GM12864 (cell line): ENCODE data around the gene MRC2.

Experiments
- DNase-seq: peaks from one replicate; pipeline ENCODE4 v3.0.0-alpha.2; 2011; ENCODE audit warnings: low read depth
- H3K4me3 ChIP-seq: 2 replicates; pipeline ENCODE4 v1.5.1; 2011; ENCODE audit warnings: mild to moderate bottlenecking, low read depth, low read length, control low read depth
- TF ChIP-seq, protein P1 (sequence below): IDR thresholded peaks from 2 replicates; pipeline ENCODE4 v1.5.1; 2011; ENCODE audit warnings: low read depth, mild to moderate bottlenecking, moderate library complexity, low read length, control low read depth, inconsistent platforms; ENCODE audit errors: missing control alignments

Gene MRC2

DNA sequence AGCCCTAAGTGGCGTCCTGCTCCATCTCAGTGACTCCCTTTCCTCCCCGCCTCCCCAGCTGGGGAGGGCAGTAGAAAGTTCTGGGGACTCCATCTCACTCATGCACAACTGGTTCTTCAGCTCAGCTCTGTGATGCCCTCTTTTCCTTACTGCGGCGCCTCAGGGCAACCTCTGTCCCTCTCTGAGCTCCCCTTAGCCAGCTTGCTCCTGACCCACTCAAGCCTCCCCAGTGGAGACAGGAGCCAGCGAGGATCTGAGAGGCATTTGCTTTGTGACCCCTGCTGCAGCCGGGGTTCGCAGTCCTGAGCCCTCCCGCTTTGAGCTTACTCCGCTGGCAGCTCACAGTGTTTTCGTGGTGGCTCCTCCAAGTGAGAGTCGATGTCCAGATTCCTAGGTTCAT lies 6.2 kb upstream of the MRC2 start:
- TF ChIP-seq, protein P1, sequence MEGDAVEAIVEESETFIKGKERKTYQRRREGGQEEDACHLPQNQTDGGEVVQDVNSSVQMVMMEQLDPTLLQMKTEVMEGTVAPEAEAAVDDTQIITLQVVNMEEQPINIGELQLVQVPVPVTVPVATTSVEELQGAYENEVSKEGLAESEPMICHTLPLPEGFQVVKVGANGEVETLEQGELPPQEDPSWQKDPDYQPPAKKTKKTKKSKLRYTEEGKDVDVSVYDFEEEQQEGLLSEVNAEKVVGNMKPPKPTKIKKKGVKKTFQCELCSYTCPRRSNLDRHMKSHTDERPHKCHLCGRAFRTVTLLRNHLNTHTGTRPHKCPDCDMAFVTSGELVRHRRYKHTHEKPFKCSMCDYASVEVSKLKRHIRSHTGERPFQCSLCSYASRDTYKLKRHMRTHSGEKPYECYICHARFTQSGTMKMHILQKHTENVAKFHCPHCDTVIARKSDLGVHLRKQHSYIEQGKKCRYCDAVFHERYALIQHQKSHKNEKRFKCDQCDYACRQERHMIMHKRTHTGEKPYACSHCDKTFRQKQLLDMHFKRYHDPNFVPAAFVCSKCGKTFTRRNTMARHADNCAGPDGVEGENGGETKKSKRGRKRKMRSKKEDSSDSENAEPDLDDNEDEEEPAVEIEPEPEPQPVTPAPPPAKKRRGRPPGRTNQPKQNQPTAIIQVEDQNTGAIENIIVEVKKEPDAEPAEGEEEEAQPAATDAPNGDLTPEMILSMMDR = no peak
- DNase-seq = no peak

DNA sequence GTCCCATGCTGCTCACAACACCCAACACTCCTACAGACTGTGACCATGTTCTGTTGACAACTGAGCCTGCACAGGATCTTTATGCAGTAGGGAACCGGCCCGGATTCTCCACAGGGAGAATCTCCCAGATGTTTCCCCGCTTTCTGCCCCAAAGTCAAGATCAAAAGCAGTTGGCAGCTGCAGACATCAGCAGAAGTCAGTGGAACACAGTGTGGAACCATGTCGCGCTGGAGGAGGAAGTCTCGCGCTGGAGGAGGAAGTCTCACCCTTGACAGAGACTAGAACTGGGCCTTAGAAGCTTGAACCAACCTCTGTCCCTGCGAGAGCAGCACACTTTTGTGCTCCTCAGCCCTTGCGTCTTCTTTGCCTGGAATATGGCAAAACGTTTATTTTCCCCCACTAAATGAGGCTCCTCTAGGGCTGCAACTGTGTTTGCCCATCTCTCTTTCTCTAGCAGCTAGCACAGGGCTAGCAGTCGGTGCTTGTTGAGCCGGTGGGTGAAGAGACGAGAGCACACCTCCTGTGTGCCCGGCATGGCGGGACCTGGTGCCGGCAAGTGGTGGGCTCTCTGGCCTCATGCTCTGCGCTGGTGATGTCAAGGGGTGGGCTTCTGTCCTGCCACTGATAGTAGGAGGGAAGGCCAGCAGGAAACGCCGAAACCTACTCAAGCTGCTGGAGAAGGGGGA lies 2.1 kb upstream of the MRC2 start:
- TF ChIP-seq, protein P1 = no peak
- no peak overlapping the region for H3K4me3 ChIP-seq
- no peak for DNase-seq

More for the DNA sequence above, 6.2 kb upstream of the MRC2 start:
- no peak overlapping the region for H3K4me3 ChIP-seq

DNA sequence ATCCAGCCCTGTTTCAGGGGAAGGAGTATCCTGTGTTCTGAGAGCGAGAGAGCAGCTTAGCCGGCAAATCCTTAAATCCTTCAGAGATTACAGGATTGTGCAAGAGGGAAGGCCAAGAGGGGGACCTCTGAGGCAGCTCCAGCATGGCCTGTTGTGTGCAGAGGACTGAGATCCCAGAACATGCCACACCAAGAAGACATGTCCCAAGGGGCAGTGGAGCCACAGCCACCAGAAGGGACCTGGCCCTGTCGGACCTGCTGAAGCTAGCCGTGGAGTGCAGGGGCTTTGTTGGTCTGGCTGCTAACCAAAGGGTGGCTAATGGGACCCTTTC lies 1.6 kb upstream of the MRC2 start:
- DNase-seq = no peak
- H3K4me3 ChIP-seq = no peak overlapping the region
- TF ChIP-seq, protein P1 = no peak

DNA sequence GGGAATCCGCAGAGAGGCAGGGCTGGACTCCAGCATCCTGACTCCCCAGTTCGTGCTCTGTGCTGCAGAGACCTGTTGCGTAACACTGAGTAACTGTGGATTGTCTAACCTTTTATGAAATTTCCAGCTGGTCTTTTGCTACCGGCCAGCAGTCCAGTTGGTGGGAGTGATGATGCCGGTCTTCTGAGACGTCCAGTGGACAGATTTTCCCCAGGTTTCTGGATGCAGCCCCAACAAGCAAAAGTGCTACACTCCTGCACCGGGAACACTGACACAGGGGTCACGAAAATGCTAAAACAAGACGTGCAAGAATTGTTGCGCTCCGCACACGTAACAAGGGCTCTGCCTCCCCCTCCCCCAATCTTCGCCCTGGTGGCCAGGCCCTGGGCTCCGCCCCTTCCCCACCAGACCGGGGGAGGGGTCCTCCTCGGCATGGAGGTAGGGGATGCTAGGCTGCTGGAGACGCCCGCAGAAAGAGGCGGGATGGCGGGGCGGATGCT lies 701 bp upstream of the MRC2 start:
- DNase-seq = no peak
- H3K4me3 ChIP-seq = peak overlapping the region; percentile 63
- TF ChIP-seq, protein P1 = no peak

DNA sequence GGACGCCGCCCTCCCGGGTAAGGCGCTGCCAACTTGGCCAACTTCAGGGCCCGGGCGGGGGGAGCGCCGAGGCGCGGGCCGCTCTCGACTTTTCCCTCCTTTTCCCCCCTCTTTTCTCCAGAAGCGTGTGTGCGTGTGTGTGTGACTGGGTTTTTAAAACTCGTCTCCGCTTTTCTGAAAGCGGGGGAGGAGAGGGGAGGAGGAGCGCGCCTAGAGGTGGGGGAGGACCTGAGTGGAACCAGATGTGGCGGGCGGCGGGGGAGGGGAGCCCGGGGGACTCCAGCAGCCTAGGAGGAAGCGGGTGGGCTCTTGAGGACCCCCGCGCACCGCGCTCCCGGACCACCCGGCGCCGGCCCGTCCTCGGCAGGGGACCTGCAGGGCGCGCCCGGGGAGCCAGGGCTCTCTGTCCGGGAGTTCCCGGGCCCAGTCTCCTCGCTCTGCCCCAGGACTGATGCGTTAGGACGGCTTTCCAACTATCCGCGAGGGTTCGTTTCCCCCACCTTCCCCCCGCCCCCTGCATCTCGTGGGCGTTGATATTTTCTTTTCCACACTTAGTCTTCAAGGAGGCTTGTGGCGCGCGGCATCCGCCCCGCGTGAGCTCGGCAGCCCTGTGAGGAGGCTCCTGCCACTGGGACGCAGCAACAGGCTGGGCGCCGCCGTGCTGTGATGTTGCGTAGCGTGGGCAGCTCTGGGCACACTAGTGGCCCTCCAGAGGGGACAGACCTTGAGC lies 599 bp downstream of the MRC2 start:
- no peak for DNase-seq
- peak overlapping the region; percentile 63 for H3K4me3 ChIP-seq
- TF ChIP-seq, protein P1 = no peak

DNA sequence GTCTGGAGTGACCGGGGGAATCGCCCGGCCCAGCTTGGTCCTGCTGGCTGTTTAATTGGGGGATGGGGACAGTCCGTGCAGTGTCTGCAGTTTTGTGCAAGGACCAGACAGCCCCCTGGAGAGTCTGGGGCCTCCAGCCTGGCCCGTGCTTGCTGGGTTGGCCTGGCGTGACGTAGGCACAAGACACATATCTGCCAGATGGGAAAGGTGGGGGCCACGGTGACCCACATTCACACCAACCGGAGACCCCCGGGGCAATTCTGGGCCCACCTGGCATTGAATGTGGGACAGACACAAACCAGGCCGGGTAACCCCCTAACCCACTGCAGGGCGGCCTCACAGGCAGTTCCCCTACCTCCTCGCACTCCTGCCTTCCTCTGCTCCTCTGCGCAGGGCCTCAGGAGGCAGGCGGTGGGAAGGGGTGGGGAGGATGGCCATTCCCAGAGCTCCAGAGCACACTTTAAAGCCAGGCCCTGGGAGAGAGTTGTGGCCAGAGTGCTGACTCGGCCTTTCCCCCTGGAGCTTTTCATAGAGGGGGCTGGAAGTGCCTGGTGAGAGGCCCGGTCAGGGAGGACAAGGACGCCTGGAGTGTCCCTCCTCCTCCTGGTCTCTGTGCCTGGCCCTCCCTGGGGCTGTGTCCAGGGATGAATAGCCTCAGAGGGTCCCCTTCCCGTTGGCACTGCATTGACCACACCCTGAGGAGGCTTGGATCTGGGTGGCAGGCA lies 1.5 kb downstream of the MRC2 start:
- DNase-seq = no peak
- TF ChIP-seq, protein P1 = no peak
- H3K4me3 ChIP-seq = no peak overlapping the region
